Stomach (tissue), 9 donors: Measurements from ENCODE around the gene PCGF2. TPM values are rescaled to one million over a fixed set of nuclear protein-coding genes. Genes with fewer than 3 reads are reported as not detected.

ENCODE experiments used
- DNase-seq, 2 donors: peaks; one replicate each; pipeline versions ENCODE4 v3.0.0 to v3.0.0-alpha.2; 2013 to 2019
- H3K27ac ChIP-seq, 5 donors: fragments of 200-600 bp in 4 of 5; sonication (generic) in 4 of 5; one replicate each; pipeline ENCODE4 v1.5.1; 2013 to 2019; ENCODE audit warnings: mild to moderate bottlenecking in 1 of 5, moderate library complexity in 1 of 5
- H3K27me3 ChIP-seq, 3 donors: fragments of 200-600 bp; sonication (generic); one replicate each; pipeline ENCODE4 v1.5.1; 2017 to 2019; ENCODE audit warnings: mixed run types in 1 of 3
- H3K36me3 ChIP-seq, 4 donors: fragments of 200-600 bp; sonication (generic); 1 replicate in 3 of 4; 2 replicates in 1 of 4; pipeline ENCODE4 v1.5.1; 2016 to 2019
- H3K4me1 ChIP-seq, 4 donors: fragments of 200-600 bp; sonication (generic); one replicate each; pipeline ENCODE4 v1.5.1; 2016 to 2019
- H3K4me3 ChIP-seq, 4 donors: fragments of 200-600 bp; sonication (generic) in 3 of 4; one replicate each; pipeline ENCODE4 v1.5.1; 2016 to 2019; ENCODE audit warnings: mild to moderate bottlenecking in 1 of 4
- H3K9me3 ChIP-seq, 4 donors: fragments of 200-600 bp; sonication (generic); one replicate each; pipeline ENCODE4 v1.5.1; 2016 to 2019
- EP300 ChIP-seq: sonication (generic); formaldehyde crosslinking; IDR thresholded peaks from one replicate; pipeline ENCODE4 v1.6.1; 2017; ENCODE audit warnings: antibody characterized with exemption
- POLR2A ChIP-seq, 4 donors: fragments of 450-650 bp; IDR thresholded peaks; one replicate each; pipeline ENCODE4 v1.6.1; 2016; ENCODE audit warnings: antibody characterized with exemption in 4 of 4, control low read depth in 2 of 4, mild to moderate bottlenecking in 1 of 4, moderate library complexity in 1 of 4
- POLR2AphosphoS5 ChIP-seq, 3 donors: sonication (generic); formaldehyde crosslinking; IDR thresholded peaks; one replicate each; pipeline ENCODE4 v1.6.1; 2016; ENCODE audit warnings: antibody characterized with exemption in 3 of 3
- WGBS, 5 donors: extraction: QIAGEN DNeasy Blood & Tissue Kit in 3 of 5; methylation state at CpG; one replicate each; pipeline versions ENCODE4 v1.1.5 to v1.1.7; 2013 to 2018; 5-methylcytosine and 5-hydroxymethylcytosine counted together
- intact Hi-C: fragments of 100-400 bp; cut with DNase I; formaldehyde crosslinking; loops from one replicate; pipeline ENCODE4 v1.15.1; 2023; ENCODE audit warnings: low total_unique reads
- polyA plus RNA-seq, 3 donors: library from polyadenylated mRNA; stranded (reverse); fragments of 200-250 nt; gene quantifications; one replicate each; pipeline ENCODE4 v1.2.3, GENCODE V29; 2013
- total RNA-seq, 5 donors: library from RNA; depleted of rRNA; stranded (reverse); fragments of >200 nt; gene quantifications; one replicate each; pipeline versions ENCODE4 v1.1.0 to v1.2.3, GENCODE V29; 2014 to 2016
- TF ChIP-seq, protein P1 (sequence below), 7 experiments: fragments of 450-650 bp in 4 of 7; fragments of 200-600 bp in 3 of 7; sonication (generic) in 3 of 7; IDR thresholded peaks; one replicate each; pipeline ENCODE4 v1.5.1; 2016 to 2019; ENCODE audit warnings: antibody characterized with exemption in 7 of 7, control low read depth in 2 of 7, mild to moderate bottlenecking in 1 of 7
- donor health status: healthy with polysubstance abuse.
- donor health status: Bipolar disorder and iron deficiency.
- donor health status: healthy.

The PCGF2 gene
- total and polyA plus RNA-seq, 8 donors = 5.8 to 62.8 (median 27.6) TPM

GRCh38 chr17:38725066-38725465 is 23.1 kb downstream of the PCGF2 start:
- no peaks in the 10 kb centered on the region for H3K27me3 ChIP-seq
- WGBS, 5 donors = 55 to 70% (median 62%) methylated on average over 10 of the region's 10 CpGs
- DNase-seq = no peak
- H3K4me1 ChIP-seq = peaks cover 26 to 55% (median 44%) of the 10 kb centered on the region in 4 donors
- no peak for TF ChIP-seq POLR2AphosphoS5 (IDR thresholded peaks at IDR 0.05)
- no peak for TF ChIP-seq EP300
- TF ChIP-seq, protein P1, sequence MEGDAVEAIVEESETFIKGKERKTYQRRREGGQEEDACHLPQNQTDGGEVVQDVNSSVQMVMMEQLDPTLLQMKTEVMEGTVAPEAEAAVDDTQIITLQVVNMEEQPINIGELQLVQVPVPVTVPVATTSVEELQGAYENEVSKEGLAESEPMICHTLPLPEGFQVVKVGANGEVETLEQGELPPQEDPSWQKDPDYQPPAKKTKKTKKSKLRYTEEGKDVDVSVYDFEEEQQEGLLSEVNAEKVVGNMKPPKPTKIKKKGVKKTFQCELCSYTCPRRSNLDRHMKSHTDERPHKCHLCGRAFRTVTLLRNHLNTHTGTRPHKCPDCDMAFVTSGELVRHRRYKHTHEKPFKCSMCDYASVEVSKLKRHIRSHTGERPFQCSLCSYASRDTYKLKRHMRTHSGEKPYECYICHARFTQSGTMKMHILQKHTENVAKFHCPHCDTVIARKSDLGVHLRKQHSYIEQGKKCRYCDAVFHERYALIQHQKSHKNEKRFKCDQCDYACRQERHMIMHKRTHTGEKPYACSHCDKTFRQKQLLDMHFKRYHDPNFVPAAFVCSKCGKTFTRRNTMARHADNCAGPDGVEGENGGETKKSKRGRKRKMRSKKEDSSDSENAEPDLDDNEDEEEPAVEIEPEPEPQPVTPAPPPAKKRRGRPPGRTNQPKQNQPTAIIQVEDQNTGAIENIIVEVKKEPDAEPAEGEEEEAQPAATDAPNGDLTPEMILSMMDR (IDR thresholded peaks at IDR 0.05) = no peak
- no peak for TF ChIP-seq POLR2A (IDR thresholded peaks at IDR 0.05)
- no peaks in the 10 kb centered on the region for H3K9me3 ChIP-seq
- H3K27ac ChIP-seq = peak overlapping the region in 1 of 5 donors; percentile 13
- H3K4me3 ChIP-seq = peak overlapping the region in 1 of 4 donors; percentile 12
- peaks cover 32 to 57% (median 51%) of the 10 kb centered on the region in 4 donors for H3K36me3 ChIP-seq
- intact Hi-C loops = no loop called here

DNA sequence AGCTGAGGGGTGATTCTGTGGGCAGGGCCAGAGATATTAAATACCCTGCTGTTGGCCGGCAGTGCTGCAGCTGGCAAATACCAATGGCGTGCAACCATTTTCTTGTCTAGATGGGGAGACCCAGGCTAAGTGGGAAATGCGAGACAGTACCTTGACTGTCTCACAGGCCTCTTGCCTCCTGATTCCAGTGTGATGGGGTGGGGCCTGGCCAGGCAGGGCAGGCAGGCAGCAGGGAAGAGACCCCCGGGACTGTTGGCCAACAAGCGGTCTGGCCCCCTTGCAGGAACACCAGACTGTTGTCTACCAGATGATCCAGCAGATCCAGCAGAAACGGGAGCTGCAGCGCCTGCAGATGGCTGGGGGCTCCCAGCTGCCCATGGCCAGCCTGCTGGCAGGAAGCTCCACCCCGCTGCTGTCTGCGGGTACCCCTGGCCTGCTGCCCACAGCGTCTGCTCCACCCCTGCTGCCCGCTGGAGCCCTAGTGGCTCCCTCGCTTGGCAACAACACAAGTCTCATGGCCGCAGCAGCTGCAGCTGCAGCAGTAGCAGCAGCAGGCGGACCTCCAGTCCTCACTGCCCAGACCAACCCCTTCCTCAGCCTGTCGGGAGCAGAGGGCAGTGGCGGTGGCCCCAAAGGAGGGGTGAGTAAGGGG is 23.7 kb downstream of the PCGF2 start:
- H3K27me3 ChIP-seq = no peaks in the 10 kb centered on the region
- H3K4me1 ChIP-seq = peaks cover 22 to 51% (median 42%) of the 10 kb centered on the region in 4 donors
- peak; percentile 77 to 88 for DNase-seq
- H3K9me3 ChIP-seq = no peaks in the 10 kb centered on the region
- WGBS, 5 donors = 27 to 43% (median 33%) methylated on average over 9 to 16 of the region's 16 CpGs
- no peak for TF ChIP-seq EP300
- TF ChIP-seq POLR2AphosphoS5 (IDR thresholded peaks at IDR 0.05) = peak in 1 of 3 donors; percentile 49
- H3K27ac ChIP-seq = peak overlapping the region in 3 of 5 donors; percentile 1 to 20 (median 13)
- H3K36me3 ChIP-seq = peaks cover 32 to 63% (median 57%) of the 10 kb centered on the region in 4 donors
- intact Hi-C loops = no loop called here
- H3K4me3 ChIP-seq = peak overlapping the region in 1 of 4 donors; percentile 12

DNA sequence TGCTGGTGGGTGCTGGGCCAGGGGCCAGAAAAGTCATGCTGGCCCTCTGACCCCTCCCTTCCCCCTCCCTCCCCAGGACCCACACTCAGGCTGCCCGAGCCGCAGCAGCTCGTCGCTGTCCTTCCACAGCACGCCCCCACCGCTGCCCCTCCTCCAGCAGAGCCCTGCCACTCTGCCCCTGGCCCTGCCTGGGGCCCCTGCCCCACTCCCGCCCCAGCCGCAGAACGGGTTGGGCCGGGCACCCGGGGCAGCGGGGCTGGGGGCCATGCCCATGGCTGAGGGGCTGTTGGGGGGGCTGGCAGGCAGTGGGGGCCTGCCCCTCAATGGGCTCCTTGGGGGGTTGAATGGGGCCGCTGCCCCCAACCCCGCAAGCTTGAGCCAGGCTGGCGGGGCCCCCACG is 26.3 kb downstream of the PCGF2 start:
- Histone ChIP-seq H3K27me3 (no peaks in the 10 kb centered on the region), H3K9me3 (no peaks in the 10 kb centered on the region), H3K27ac (no peak overlapping the region), H3K36me3 (peaks cover 44 to 89% (median 83%) of the 10 kb centered on the region in 4 donors), H3K4me3 (no peak overlapping the region), H3K4me1 (peaks cover 13 to 44% (median 33%) of the 10 kb centered on the region in 4 donors)
- no peak for DNase-seq
- intact Hi-C loops = no loop called here
- 84 to 95% (median 88%) methylated on average over 5 to 16 of the region's 16 CpGs for WGBS, 5 donors
- TF ChIP-seq EP300 = no peak
- TF ChIP-seq POLR2A (IDR thresholded peaks at IDR 0.05) = no peak
- TF ChIP-seq, protein P1 (IDR thresholded peaks at IDR 0.05) = no peak
- TF ChIP-seq POLR2AphosphoS5 (IDR thresholded peaks at IDR 0.05) = no peak

DNA sequence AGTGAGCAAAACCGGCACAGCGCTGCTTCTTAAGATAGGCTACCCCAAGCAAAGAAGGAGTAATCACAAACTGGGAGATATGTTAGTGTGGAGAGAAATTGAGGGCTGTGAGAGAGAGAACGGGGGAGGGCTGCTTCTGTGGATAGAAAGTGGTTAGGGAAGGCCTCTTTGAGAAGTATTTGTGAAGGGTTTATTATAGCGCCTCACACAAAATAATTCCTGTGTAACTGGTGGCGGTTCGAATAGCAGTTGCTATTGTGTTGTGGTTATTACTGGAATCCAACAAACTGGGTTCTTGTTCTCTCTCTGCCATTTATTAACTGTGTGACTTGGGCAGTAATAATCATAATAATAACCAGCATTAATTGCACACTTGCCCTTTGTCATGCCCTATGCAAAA is 27.2 kb downstream of the PCGF2 start:
- no peak overlapping the region for H3K4me3 ChIP-seq
- H3K27me3 ChIP-seq = no peaks in the 10 kb centered on the region
- no peaks in the 10 kb centered on the region for H3K9me3 ChIP-seq
- WGBS, 5 donors = 80 to 89% (median 86%) methylated on average over 6 of the region's 6 CpGs
- H3K4me1 ChIP-seq = peaks cover 13 to 42% (median 31%) of the 10 kb centered on the region in 4 donors
- intact Hi-C loops = no loop called here
- peaks cover 52 to 98% (median 91%) of the 10 kb centered on the region in 4 donors for H3K36me3 ChIP-seq
- TF ChIP-seq, protein P1 (IDR thresholded peaks at IDR 0.05) = no peak
- TF ChIP-seq POLR2AphosphoS5 (IDR thresholded peaks at IDR 0.05) (no peak), EP300 (no peak), POLR2A (IDR thresholded peaks at IDR 0.05) (no peak)
- no peak for DNase-seq
- no peak overlapping the region for H3K27ac ChIP-seq
